Neural crest cell (in vitro differentiated cells): Measurements from ENCODE around the gene ASCC3. TPM values are rescaled to one million over a fixed set of nuclear protein-coding genes. Genes with fewer than 3 reads are reported as not detected.

ENCODE experiments used
- DNase-seq: peaks from one replicate; pipeline ENCODE4 v3.0.0; 2021; ENCODE audit warnings: low read depth, mixed read lengths, low spot score
- H3K27ac Mint-ChIP-seq: one replicate; pipeline ENCODE4 v1.8.0; 2021; ENCODE audit warnings: mild to moderate bottlenecking, mixed read lengths; ENCODE audit not compliant: unreplicated experiment
- H3K27me3 Mint-ChIP-seq: 2 replicates; pipeline ENCODE4 v1.8.0; 2021; ENCODE audit warnings: low read depth, mild to moderate bottlenecking, mixed read lengths
- H3K36me3 Mint-ChIP-seq: 2 replicates; pipeline ENCODE4 v1.8.0; 2021; ENCODE audit warnings: low read depth, mild to moderate bottlenecking, mixed read lengths
- H3K4me1 Mint-ChIP-seq: 2 replicates; pipeline ENCODE4 v1.8.0; 2021; ENCODE audit warnings: mixed read lengths
- H3K4me3 Mint-ChIP-seq: one replicate; pipeline ENCODE4 v1.8.0; 2021; ENCODE audit warnings: mild to moderate bottlenecking, mixed read lengths
- H3K9me3 Mint-ChIP-seq: 2 replicates; pipeline ENCODE4 v1.8.0; 2021; ENCODE audit warnings: mixed read lengths
- total RNA-seq: library from RNA; stranded (reverse); gene quantifications from 2 replicates; pipeline ENCODE4 v1.2.1, GENCODE V29; 2021
- TF ChIP-seq, protein P1 (sequence below): fragments of 200-600 bp; sonication (generic); conservative IDR thresholded peaks from 2 replicates; pipeline ENCODE4 v1.5.0; 2021; ENCODE audit warnings: antibody characterized with exemption, mild to moderate bottlenecking

The ASCC3 gene
- total RNA-seq, 1 donor from 2014 or later, result 31.4 TPM

DNA sequence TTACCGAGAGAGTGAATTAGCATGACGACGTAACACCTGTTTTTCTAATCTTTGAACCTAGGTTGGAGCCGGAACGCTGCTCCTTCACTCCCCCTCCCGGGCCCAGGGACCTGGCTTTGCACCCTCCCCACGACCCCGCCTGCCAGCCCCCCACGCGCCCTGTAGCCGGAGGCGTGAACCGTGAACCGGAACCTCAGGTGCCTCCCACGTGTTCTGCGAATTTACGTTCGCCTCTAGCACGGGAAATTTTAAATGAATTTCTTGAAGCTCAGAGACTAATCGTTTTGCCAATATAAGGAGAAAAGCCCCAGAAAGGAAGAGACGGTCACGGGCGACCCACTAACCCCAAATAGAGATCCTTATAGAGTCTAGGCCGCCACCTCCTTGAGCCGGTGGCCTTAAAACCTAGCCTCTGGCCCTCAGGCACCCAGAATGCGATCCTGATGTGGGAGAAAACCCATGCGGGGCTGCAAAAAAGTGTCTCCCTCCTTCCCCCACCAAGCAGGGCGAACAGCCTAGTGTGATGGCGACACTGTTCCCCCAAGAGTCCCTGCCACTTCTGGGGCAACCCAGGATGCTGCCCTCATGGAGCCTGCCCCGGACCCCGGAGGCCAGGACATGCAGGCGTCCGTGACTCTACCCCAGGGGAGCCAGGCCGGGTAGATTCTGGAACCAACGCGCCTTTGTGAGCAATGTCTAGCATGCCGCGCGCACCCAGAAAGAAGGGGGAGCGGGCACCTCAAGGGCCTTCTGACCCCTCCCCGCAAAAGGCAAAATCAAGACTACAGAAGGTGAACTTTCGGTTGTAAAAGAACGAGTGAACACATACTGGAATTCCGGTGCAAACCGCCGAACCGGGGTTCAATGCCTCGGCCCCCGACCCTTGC lies 413.8 kb downstream of the ASCC3 start:
- peak overlapping the region; percentile 1 for H3K4me3 Mint-ChIP-seq
- H3K4me1 Mint-ChIP-seq, result peaks cover 11% of the 10 kb centered on the region
- H3K27ac Mint-ChIP-seq, result no peak overlapping the region
- no peaks in the 10 kb centered on the region for H3K36me3 Mint-ChIP-seq
- H3K9me3 Mint-ChIP-seq, result no peaks in the 10 kb centered on the region
- H3K27me3 Mint-ChIP-seq, result peaks cover 80% of the 10 kb centered on the region
- DNase-seq, result no peak
- TF ChIP-seq, protein P1, sequence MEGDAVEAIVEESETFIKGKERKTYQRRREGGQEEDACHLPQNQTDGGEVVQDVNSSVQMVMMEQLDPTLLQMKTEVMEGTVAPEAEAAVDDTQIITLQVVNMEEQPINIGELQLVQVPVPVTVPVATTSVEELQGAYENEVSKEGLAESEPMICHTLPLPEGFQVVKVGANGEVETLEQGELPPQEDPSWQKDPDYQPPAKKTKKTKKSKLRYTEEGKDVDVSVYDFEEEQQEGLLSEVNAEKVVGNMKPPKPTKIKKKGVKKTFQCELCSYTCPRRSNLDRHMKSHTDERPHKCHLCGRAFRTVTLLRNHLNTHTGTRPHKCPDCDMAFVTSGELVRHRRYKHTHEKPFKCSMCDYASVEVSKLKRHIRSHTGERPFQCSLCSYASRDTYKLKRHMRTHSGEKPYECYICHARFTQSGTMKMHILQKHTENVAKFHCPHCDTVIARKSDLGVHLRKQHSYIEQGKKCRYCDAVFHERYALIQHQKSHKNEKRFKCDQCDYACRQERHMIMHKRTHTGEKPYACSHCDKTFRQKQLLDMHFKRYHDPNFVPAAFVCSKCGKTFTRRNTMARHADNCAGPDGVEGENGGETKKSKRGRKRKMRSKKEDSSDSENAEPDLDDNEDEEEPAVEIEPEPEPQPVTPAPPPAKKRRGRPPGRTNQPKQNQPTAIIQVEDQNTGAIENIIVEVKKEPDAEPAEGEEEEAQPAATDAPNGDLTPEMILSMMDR, result no peak

GRCh38 chr6:100466410-100467128 lies 414.6 kb downstream of the ASCC3 start:
- Mint-ChIP-seq H3K27me3 (peaks cover 72% of the 10 kb centered on the region), H3K27ac (no peak overlapping the region), H3K4me3 (peak overlapping the region; percentile 25), H3K36me3 (no peaks in the 10 kb centered on the region), H3K4me1 (peaks cover 11% of the 10 kb centered on the region), H3K9me3 (no peaks in the 10 kb centered on the region)
- DNase-seq, result no peak
- TF ChIP-seq, protein P1, result no peak

DNA sequence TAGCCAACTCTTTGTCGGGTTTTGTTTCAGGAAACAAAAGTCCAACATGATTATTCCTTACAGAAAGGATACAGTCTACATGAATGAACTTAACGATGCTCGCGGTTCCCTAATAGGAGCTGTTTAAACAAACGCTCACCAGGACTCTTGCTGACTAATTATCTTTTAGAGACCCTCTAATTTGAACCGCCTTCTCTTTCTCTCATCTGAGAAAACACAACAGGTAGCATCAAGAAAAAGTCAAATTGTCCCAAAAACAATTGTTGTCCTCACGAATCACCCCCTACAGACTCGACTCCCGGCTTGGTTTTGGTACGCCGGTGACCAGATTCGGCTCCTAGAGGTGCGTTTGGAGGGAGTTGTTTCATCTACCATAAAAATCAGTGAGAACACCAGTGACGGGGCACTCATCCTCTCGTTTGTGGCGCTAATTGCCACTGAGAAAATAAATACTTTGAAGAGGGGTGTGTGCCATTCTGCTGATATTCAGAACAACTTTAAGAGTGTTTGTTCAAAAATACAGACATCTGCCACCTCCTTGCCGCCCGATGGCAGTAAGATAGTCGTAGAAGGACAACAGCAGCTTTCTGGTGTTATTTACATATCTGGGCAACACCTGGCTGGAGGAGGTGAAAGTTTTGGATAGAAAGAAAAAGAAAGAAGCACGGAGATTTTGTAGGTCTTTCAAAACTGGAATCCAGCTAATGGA lies 415.3 kb downstream of the ASCC3 start:
- Mint-ChIP-seq H3K4me3 (peak overlapping the region; percentile 79), H3K27me3 (peaks cover 65% of the 10 kb centered on the region), H3K36me3 (no peaks in the 10 kb centered on the region), H3K27ac (no peak overlapping the region), H3K9me3 (no peaks in the 10 kb centered on the region), H3K4me1 (peaks cover 11% of the 10 kb centered on the region)
- no peak for DNase-seq
- TF ChIP-seq, protein P1, result no peak

DNA sequence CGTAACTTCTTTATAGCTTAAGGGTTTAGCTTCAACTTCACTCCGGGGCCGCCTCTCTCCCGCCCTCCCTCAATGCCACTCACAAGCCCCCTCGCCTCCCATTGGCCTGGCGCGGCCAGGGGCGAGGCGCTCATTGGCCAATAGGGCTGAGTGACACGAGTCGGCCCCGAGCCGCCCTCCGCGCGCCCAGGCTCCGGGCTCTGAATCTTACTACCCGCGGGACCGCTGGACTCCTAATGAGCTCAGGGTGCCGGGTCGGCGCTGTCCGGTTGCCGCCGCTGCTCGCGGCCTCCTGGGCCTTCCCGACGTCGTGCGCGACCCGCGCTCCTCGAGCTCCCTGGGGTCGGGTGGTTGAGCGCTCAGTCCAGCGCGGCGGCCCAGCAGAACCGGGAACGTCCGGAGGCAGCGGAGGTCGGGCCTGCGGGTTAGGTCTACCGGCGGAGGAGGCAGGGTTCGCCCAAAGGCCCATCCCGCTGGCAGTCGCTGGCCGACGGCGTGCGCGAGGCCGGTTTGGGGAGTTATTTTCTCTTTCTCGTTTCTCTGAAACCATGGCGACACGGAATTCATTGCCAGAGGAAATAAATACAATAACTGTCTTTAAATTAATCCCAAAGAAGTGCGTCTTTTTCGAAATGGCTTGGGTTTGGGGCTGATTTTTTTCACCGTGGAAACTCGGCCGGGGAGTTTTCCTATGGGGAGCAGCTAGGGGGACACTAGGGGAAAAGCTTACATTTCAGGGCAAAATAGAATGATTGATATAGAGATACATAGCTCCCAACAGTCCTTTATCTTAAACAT lies 416.0 kb downstream of the ASCC3 start, which contains the start of gene SIM1:
TSS of gene SIM1 (minus strand) at position 19 of the 798 bp plus-strand sequence. CDS start 1,453 bp downstream, outside the sequence.
- DNase-seq, result peak; percentile 58
- TF ChIP-seq, protein P1, result no peak
- Mint-ChIP-seq H3K27ac (no peak within 1 kb of the TSS), H3K4me3 (peak within 1 kb of the TSS; percentile 79), H3K27me3 (peaks cover 57% of the 10 kb centered on the region), H3K4me1 (peaks cover 11% of the 10 kb centered on the region), H3K36me3 (no peaks in the 10 kb centered on the region), H3K9me3 (no peaks in the 10 kb centered on the region)
